CD4-positive, alpha-beta T cell (primary cell): Measurements from ENCODE around the gene TRRAP. TPM values are rescaled to one million over a fixed set of nuclear protein-coding genes. Genes with fewer than 3 reads are reported as not detected.

Experiments used
- ATAC-seq: fragments of 200-7000 bp; cut with Tn5 transposase; one replicate; pipeline ENCODE4 v1.10.0; 2022; ENCODE audit warnings: mild to moderate bottlenecking; ENCODE audit not compliant: poor library complexity
- CTCF ChIA-PET: fragments of 350-600 bp; sonication (Branson Sonifier 250); formaldehyde crosslinking; loops from one replicate; lab custom pipeline; 2021; ENCODE audit warnings: antibody characterized with exemption, inconsistent platforms; lab: Charles Lee
- POLR2A ChIA-PET: fragments of 350-600 bp; sonication (Branson Sonifier 250); formaldehyde crosslinking; loops from one replicate; lab custom pipeline; 2021; ENCODE audit warnings: antibody characterized with exemption, inconsistent platforms; lab: Charles Lee
- DNase-seq, 14 experiments: peaks; one replicate each; pipeline ENCODE4 v3.0.0-alpha.2; 2013 to 2020; ENCODE audit warnings: mixed read lengths in 2 of 14
- H3K27ac ChIP-seq, 2 donors: one replicate each; pipeline versions ENCODE4 v1.5.1 to v1.7.0; 2013; ENCODE audit warnings: low read length in 2 of 2, low read depth in 1 of 2, mild to moderate bottlenecking in 1 of 2
- H3K27me3 ChIP-seq, 2 experiments: 1 replicate in 1 of 2; 2 replicates in 1 of 2; pipeline versions ENCODE4 v1.6.1 to v1.7.0; 2013; ENCODE audit warnings: low read length in 2 of 2, control low read depth in 1 of 2, mild to moderate bottlenecking in 1 of 2, moderate library complexity in 1 of 2; ENCODE audit not compliant: insufficient read depth in 2 of 2, control insufficient read depth in 1 of 2
- H3K36me3 ChIP-seq: one replicate; pipeline ENCODE4 v1.6.1; 2013; ENCODE audit warnings: low read length, control low read depth; ENCODE audit not compliant: insufficient read depth
- H3K4me1 ChIP-seq: one replicate; pipeline ENCODE4 v1.6.1; 2013; ENCODE audit warnings: low read length, control low read depth; ENCODE audit not compliant: insufficient read depth
- H3K4me3 ChIP-seq: one replicate; pipeline ENCODE4 v1.5.1; 2013; ENCODE audit warnings: mild to moderate bottlenecking, low read length, moderate library complexity
- H3K9me3 ChIP-seq, 2 experiments: 1 replicate in 1 of 2; 2 replicates in 1 of 2; pipeline versions ENCODE4 v1.6.1 to v1.7.0; 2013; ENCODE audit warnings: low read length in 2 of 2, mild to moderate bottlenecking in 2 of 2, control low read depth in 1 of 2, moderate library complexity in 1 of 2; ENCODE audit not compliant: control insufficient read depth in 1 of 2, insufficient read depth in 1 of 2
- H3K27ac Mint-ChIP-seq: one replicate; pipeline ENCODE4 v1.8.0; 2020; ENCODE audit warnings: mixed read lengths
- H3K27me3 Mint-ChIP-seq: one replicate; pipeline ENCODE4 v1.8.0; 2021; ENCODE audit warnings: mixed read lengths
- H3K36me3 Mint-ChIP-seq: one replicate; pipeline ENCODE4 v1.8.0; 2021; ENCODE audit warnings: low read depth, mixed read lengths
- H3K4me1 Mint-ChIP-seq: one replicate; pipeline ENCODE4 v1.8.0; 2021; ENCODE audit warnings: low read depth, mixed read lengths
- H3K4me3 Mint-ChIP-seq: one replicate; pipeline ENCODE4 v1.8.0; 2020; ENCODE audit warnings: mild to moderate bottlenecking, mixed read lengths
- H3K9me3 Mint-ChIP-seq: one replicate; pipeline ENCODE4 v1.8.0; 2020; ENCODE audit warnings: mixed read lengths
- CTCF ChIP-seq: fragments of 200-600 bp; IDR thresholded peaks from one replicate; pipeline ENCODE4 v1.8.0; 2022; ENCODE audit warnings: antibody characterized with exemption, mild to moderate bottlenecking
- intact Hi-C, 2 experiments: fragments of 100-400 bp; cut with DNase I in 1 of 2; cut with micrococcal nuclease in 1 of 2; formaldehyde crosslinking; loops; one replicate each; pipeline versions ENCODE4 v1.15.1 to v1.9.0; 2023 to 2025; cut with DNase I, micrococcal nuclease
- total RNA-seq, 174 experiments: library from RNA in 2 of 174; stranded (reverse) in 2 of 174; gene quantifications; one replicate each; pipeline ENCODE4 v1.2.3 and lab custom pipeline; 2021 to 2026

Gene TRRAP
- total RNA-seq, 2 experiments from 2014 or later, result 47.9 to 48.3 TPM

- Mint-ChIP-seq H3K9me3 (no peaks in the 10 kb centered on the region), H3K4me3 (no peak overlapping the region), H3K27ac (no peak overlapping the region), H3K36me3 (peaks cover 88% of the 10 kb centered on the region), H3K4me1 (no peaks in the 10 kb centered on the region), H3K27me3 (no peaks in the 10 kb centered on the region)
- peaks cover 63% of the 10 kb centered on the region for H3K36me3 ChIP-seq
- intact Hi-C loops, result no loop called here
- no peak for ATAC-seq
- no peaks in the 10 kb centered on the region for H3K9me3 ChIP-seq
- H3K4me1 ChIP-seq, result no peaks in the 10 kb centered on the region
- no peak for DNase-seq
- TF ChIP-seq CTCF, result no peak
- ChIA-PET CTCF (no interaction called here), POLR2A (interaction anchor here (0.6 kb wide), 1 partner anchor 8 kb away, joined by 3 read pairs; no protein-coding TSS in a partner anchor)
- H3K27ac ChIP-seq, result no peak overlapping the region
- no peaks in the 10 kb centered on the region for H3K27me3 ChIP-seq
- H3K4me3 ChIP-seq, result no peak overlapping the region
Measured at GRCh38 chr7:99016196-99016595, 137.9 kb downstream of the TRRAP start.

DNA sequence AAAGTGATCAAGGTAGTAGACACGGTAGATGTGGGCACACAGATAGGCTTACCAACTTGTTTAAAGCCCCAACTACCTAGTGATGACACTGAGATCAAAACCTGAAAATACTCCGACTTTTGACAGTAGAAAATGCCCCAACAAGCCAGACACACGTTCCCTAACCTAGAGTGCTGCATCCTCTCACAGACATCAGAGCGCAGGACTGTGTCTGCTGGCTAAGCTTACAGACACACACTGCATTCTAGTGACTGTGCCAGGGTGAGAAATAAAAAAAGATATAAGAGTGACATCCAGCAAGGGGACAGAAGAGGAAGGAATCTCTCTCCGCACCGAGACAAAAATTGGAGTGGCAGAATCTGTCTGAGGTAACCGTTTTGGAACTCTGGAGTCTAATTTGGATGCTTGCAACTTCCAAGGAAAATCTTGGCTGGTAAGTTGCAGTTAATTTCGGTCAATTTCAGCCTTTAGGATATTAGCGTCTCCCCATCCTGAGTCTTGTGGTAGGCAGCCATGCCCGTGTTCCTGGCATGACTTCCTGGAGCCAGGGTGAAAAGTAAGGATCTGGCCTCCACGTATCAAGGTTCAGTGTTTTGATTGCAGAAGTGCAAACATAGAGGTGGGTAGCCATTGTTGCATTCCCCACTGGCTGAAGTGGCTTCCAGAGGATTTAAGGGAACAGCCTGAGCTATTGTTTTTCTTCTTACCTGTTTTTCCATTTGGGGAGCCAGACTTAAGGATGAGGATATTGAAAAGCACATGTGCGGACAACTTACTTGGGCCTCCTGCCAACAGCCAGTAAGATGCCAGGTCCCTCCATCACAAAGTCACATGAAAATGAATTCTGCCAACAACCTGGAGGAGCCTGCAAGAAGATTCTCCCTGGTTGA is 141.4 kb downstream of the TRRAP start:
- CTCF ChIA-PET, result no interaction called here
- no peak overlapping the region for H3K27ac Mint-ChIP-seq

DNA sequence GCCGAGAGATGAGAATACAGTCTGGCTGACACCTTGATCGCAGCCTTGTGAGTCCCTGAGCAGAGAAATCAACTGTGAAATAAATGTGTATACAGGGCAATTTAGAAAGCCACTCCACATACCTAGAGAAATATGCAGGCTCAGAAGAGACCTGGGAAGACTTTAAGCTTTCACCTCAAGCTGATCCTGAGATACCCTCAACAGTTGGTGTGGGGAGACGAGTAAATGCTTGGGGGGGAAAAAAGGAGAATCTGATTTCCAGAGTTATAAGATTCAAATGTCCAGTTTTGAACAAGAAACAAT is 142.0 kb downstream of the TRRAP start:
- Mint-ChIP-seq H3K9me3 (no peaks in the 10 kb centered on the region), H3K27me3 (no peaks in the 10 kb centered on the region), H3K36me3 (peaks cover 74% of the 10 kb centered on the region), H3K27ac (peak overlapping the region; percentile 32), H3K4me1 (peaks cover 6% of the 10 kb centered on the region), H3K4me3 (no peak overlapping the region)
- Histone ChIP-seq H3K4me1 (no peaks in the 10 kb centered on the region), H3K27me3 (no peaks in the 10 kb centered on the region), H3K36me3 (peaks cover 22% of the 10 kb centered on the region), H3K9me3 (no peaks in the 10 kb centered on the region), H3K4me3 (no peak overlapping the region), H3K27ac (no peak overlapping the region)
- DNase-seq (no peak), ATAC-seq (no peak)
- intact Hi-C loops, result no loop called here
- ChIA-PET POLR2A (interaction anchor here (0.6 kb wide), 1 partner anchor 28 kb away, joined by 3 read pairs; no protein-coding TSS in a partner anchor), CTCF (no interaction called here)
- TF ChIP-seq CTCF, result no peak

More for the DNA sequence above, 141.4 kb downstream of the TRRAP start:
- H3K27me3 Mint-ChIP-seq, result no peaks in the 10 kb centered on the region
- intact Hi-C loops, result no loop called here
- Histone ChIP-seq H3K27me3 (no peaks in the 10 kb centered on the region), H3K9me3 (no peaks in the 10 kb centered on the region), H3K36me3 (peaks cover 27% of the 10 kb centered on the region), H3K4me3 (no peak overlapping the region), H3K27ac (no peak overlapping the region), H3K4me1 (no peaks in the 10 kb centered on the region)
- no peak overlapping the region for H3K4me3 Mint-ChIP-seq
- no peak for TF ChIP-seq CTCF
- peaks cover 6% of the 10 kb centered on the region for H3K4me1 Mint-ChIP-seq
- DNase-seq (peak in 1 of 14 experiments; percentile 4), ATAC-seq (no peak)
- H3K9me3 Mint-ChIP-seq, result no peaks in the 10 kb centered on the region
- POLR2A ChIA-PET, result no interaction called here
- H3K36me3 Mint-ChIP-seq, result peaks cover 79% of the 10 kb centered on the region
